Activated gamma-delta T cell treated with Interleukin-2 at 50 U/mL for 16 hours (primary cell): ENCODE results near the gene CCK.
A peak's percentile ranks its signal among the peaks of the same experiment; 100 is the strongest.

ENCODE experiments used
- DNase-seq: peaks from one replicate; pipeline ENCODE4 v3.0.0-alpha.2; 2020

Gene CCK

GRCh38 chr3:42265059-42265991 is 660 bp downstream of the CCK start:
- no peak for DNase-seq

DNA sequence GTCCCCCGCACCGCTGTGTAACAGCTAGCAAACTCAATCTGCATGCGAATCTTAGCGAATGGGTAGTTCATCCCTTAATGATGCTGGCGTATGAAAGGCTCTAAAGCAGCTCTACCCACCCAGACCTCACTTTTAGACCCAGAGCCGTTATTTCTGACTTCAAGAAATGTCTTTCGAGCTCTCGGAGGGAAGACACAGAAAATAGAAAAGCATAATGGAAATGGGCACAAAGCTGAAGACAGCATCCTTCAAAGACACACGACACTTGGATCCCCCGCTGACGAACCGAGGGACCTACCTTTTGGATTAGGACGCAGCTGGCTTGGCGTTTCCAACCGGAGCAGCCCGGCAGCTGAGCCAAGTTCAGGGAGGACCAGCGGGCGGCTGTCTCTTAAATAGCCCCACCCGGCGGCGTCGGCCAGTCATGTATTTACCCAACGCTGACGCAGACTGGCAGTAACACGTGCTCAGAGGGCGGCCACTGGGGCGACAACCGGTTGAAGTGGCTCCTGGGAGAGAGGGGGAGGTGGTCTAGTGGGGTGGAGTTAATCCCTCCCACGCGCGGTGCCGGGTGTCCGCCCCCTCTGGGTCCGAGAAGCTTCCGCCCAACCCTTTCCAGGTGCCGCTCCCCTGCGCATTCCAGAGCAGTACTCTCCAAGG is 1.5 kb downstream of the CCK start:
- DNase-seq, result no peak

DNA sequence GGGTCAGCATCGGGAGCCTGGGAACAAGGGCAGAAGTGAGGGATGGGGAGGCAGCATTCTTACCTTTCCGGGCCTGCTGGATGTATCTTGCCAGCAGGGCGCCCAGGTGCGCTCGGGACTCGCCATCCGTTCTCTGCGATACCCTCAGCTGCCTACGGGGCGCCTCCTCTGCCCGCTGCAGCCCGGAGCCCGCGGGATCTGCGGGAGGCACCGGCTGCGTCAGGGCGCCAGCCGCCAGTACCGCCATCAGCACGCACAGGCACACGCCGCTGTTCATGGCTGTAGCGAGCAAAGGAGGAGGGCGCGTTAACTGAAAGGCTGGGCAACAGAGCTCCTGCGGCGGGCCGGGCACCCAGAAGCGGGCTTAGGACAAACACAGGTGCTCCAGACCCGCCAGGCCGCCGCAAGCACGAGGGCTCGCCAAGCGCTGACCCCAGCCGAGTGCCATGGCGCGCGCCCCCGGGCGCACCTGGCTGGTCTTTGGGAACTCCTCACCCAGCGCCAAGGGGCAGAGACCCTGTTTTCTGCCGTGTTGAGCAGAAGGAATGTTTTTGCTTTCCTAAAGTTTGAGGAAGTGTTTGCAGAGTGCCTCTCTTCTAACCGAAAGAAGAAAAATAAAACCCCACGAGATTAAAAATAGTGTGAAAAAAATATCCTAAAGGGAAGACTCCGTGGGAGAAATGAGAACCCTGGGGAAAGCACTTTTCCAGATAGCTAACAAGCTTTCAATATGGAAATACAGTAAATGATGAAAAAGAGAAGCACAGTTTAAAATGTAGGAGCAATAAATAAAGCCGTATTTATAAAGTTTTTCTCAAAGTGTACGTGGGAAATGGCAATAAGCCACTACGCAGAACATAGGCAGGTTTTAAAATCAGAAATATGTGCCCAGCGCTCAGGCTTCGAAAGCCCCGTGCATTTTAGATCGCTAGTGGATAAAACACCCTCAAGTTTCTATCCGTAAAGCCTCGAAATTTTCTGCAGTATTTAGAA is 2.3 kb downstream of the CCK start:
- DNase-seq, result no peak

- DNase-seq, result no peak
Measured at GRCh38 chr3:42262525-42262924, 3.5 kb downstream of the CCK start.

DNA sequence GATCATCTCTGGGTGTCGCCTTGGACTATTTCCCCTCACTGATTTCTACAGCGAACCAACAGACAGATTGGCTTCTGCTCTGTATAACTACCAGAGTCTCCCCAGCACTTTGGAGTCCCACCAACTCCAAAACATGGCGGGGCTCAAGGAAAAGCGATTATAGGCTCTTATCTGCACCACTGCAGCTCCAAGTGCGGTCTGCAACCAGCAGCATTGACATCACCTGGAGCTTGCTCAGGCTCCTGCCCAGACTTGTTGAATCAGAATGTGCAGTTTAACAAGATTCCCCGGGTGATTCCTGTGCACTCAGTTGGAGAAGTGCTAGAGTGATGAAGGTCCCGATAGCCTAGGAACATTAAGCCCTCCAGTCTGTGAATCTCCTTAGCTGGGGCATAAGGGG is 9.0 kb downstream of the CCK start:
- DNase-seq, result no peak

DNA sequence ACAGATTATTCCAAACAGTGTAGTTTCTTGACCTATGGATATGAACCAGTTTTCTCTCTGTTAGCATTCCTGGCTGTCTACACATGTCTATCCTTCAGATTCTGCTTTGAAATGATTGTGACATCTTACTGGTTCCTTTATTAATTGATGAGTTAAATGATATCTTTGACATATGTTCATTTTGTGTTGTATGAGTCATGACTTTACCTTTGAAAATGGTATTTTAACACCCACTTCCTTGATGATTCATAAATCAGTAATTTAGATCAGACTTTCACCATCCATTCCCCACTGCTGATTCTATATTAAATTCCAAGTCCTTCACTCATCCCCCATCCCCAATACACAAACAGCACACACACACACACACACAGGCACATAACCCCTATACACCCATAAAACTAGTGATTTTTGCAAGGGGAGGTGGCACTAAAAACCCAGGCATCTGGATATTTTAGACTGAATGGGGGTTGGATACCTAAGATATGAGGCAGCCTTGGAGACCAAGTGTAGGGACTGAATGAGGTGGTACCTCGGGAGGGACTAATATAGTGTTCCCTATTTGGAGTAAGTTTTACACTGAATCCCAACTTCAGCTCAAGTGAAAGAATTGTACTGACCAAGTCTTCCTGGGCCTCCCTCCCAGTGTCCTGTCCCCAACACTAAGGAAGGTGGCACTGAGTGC is 9.7 kb downstream of the CCK start:
- DNase-seq, result no peak

- DNase-seq, result no peak
Measured at GRCh38 chr3:42254566-42254965, 11.4 kb downstream of the CCK start.

GRCh38 chr3:42250761-42251160 is 15.2 kb downstream of the CCK start:
- no peak for DNase-seq

DNA sequence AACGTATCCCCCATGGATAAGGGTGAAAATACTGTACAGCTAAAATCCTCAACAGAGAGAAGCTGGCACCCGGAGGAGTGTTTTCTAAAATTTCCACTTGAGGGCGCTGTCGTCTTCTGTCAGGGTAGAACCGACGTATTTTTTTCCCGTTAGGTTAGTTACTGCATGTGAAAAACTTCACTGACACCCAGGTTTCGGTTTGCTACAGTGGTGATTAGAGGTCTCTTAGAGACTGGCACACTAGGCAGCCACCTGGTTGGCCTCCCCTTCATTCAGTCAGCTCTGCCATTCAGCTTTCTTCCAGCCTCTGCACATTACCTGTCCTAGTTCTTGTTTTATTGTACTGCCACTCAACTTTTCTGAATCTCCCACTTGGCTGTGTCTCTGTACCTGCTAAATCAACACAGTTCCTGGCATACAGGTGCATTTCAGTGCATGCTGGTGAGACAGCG is 18.4 kb downstream of the CCK start:
- DNase-seq, result peak; percentile 56

DNA sequence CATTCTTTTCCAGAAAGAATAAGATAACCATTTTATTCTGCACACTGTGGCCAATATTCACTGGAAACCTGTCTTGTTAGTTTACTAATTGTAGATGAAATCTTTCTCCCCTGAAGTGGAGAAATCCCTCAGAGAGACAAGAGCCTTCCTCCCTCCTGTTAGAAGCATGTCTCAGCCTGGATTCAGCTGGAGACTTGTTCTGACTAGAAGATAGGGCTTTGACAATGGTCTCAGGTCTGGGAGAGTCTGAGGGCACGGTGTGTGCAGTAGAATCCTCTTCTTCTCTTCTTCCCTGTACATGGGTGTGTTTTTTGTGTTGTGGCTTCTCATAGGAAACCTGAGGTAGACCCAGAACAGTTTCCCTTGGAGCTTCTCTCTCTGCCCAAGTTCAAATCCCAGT is 19.9 kb downstream of the CCK start:
- no peak for DNase-seq

- no peak for DNase-seq
Measured at GRCh38 chr3:42236611-42237010, 29.4 kb downstream of the CCK start.

DNA sequence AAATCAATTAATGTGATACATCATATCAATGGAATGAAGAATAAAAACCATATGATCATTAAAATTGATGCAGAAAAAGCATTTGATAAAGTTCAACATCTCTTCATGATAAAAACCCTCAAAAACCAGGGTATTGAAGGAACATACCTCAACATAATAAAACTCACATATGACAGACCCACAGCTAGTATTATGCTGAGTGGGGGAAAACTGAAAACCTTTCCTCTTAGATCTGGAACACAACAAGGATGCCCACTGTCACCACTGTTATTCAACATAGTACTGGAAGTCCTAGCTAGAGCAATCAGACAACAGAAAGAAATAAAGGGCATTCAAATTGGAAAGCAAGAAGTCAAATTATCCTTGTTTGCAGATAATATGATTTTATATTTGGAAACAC is 30.5 kb downstream of the CCK start:
- no peak for DNase-seq

DNA sequence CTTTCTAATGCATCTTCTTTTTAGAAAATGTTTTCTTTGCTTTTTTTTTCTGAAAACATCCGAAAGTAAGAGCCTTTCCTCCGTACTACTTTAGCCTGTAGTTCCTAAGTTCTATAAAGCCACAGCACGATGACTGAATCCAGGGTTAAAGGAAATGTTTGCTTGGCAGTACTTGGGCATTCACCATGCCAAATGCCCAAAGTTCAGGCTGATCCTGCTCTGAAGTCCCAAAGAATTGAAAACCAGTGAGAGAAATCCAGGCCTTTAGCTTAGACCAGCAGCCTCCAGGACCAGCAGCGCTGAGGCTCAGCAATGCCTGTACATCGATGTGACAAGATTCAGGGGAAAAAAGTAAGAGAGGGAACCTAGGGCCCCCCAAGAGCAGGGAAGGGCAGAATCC is 35.1 kb downstream of the CCK start:
- DNase-seq, result no peak

DNA sequence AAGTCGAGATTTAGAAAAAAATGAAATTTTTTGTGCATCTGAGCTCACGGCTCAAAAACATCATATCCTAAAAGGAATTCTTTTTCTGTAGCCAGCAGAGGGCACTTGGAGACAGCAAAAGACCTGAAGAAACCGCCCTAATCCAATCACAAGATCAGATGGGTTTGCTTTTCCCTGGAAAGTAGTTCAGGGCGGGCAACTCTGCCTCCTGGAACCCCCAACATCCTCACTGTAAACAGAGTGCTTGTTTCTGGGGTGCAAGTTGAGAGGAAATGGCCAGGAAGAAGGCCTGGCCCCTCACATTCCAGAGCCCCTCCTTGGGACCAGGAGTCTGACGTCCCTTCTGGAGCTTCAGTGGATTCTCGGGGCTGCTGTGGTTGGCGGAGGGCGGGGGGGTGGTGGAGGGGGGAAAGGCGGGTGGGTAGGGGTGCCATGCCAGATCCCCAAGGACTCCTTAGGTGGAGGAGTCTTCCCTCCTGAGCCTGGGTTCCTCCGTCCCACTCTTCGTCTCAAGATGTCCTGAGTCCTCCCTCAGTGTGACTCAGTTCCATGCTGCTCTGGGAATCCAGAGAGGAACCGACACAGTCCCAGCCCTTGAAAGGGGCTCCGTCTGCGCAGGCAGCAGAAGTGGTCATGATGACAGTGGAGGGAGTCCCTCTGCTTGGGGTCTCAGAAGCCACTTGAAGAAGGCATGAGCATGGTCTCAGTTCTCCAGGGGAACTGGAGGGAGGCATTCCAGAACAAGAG is 35.9 kb downstream of the CCK start:
- no peak for DNase-seq

- no peak for DNase-seq
Measured at GRCh38 chr3:42229266-42229941, 36.6 kb downstream of the CCK start.

GRCh38 chr3:42228796-42229195 is 37.2 kb downstream of the CCK start:
- DNase-seq, result no peak

- DNase-seq, result no peak
Measured at GRCh38 chr3:42226470-42227425, 39.2 kb downstream of the CCK start.

- no peak for DNase-seq
Measured at GRCh38 chr3:42225486-42226363, 40.3 kb downstream of the CCK start.
